SK-N-SH (cell line): Measurements from ENCODE around the gene NKX2-2. TPM values are rescaled to one million over a fixed set of nuclear protein-coding genes. Genes with fewer than 3 reads are reported as not detected.

ENCODE experiments used
- CTCF ChIA-PET: fragments of 300-600, 350-600 bp; formaldehyde crosslinking; extraction: SDS; loops from one replicate; lab custom pipeline; 2021; lab: Yijun Ruan, JAX
- POLR2A ChIA-PET: fragments of 350-600 bp; sonication (Branson Sonifier 250); formaldehyde crosslinking; extraction: SDS; loops from one replicate; lab custom pipeline; 2020; ENCODE audit warnings: antibody characterized with exemption, inconsistent platforms; lab: Yijun Ruan, JAX
- DNase-seq: peaks from one replicate; pipeline ENCODE4 v3.0.0; 2012
- H2AFZ ChIP-seq: fragments of 200-600 bp; sonication (generic); 2 replicates; pipeline ENCODE4 v1.8.1; 2016; ENCODE audit warnings: antibody characterized with exemption, mild to moderate bottlenecking, low read depth
- H3F3A ChIP-seq: fragments of 200-600 bp; sonication (generic); replicated peaks from 2 replicates; pipeline ENCODE3; 2016; ENCODE audit warnings: antibody characterized with exemption, mild to moderate bottlenecking; ENCODE audit not compliant: insufficient read depth
- H3K27ac ChIP-seq, 2 experiments: fragments of 200-500 bp in 1 of 2; fragments of 200-600 bp in 1 of 2; sonication (Bioruptor generic) in 1 of 2; sonication (generic), shearing (Covaris generic) in 1 of 2; 2 replicates each; pipeline versions ENCODE4 v1.5.1 to v1.6.1; 2014 to 2016; ENCODE audit warnings: low read depth in 2 of 2, inconsistent platforms in 1 of 2, low read length in 1 of 2, mild to moderate bottlenecking in 1 of 2, mixed read lengths in 1 of 2
- H3K27me3 ChIP-seq: fragments of 200-600 bp; sonication (generic), shearing (Covaris generic); 2 replicates; pipeline ENCODE4 v1.6.1; 2016; ENCODE audit warnings: mixed run types; ENCODE audit not compliant: insufficient read depth
- H3K36me3 ChIP-seq, 2 experiments: fragments of 200-500 bp in 1 of 2; fragments of 200-600 bp in 1 of 2; sonication (Bioruptor generic) in 1 of 2; sonication (generic) in 1 of 2; replicated peaks in 1 of 2; 2 replicates each; pipeline versions ENCODE3 to v1.5.1; 2014 to 2016; ENCODE audit warnings: low read length in 1 of 2, mild to moderate bottlenecking in 1 of 2; ENCODE audit not compliant: insufficient read depth in 2 of 2, control insufficient read depth in 1 of 2
- H3K4me1 ChIP-seq, 2 experiments: fragments of 200-500 bp in 1 of 2; fragments of 200-600 bp in 1 of 2; sonication (Bioruptor generic) in 1 of 2; sonication (generic), shearing (Covaris generic) in 1 of 2; 2 replicates each; pipeline versions ENCODE4 v1.5.1 to v1.6.1; 2014 to 2016; ENCODE audit warnings: low read depth in 1 of 2, low read length in 1 of 2, mixed run types in 1 of 2; ENCODE audit not compliant: insufficient read depth in 2 of 2, control insufficient read depth in 1 of 2
- H3K4me2 ChIP-seq: fragments of 200-600 bp; sonication (generic), shearing (Covaris generic); 2 replicates; pipeline ENCODE4 v1.6.1; 2017; ENCODE audit warnings: mixed run types
- H3K4me3 ChIP-seq, 2 experiments: fragments of 200-500 bp in 1 of 2; fragments of 200-600 bp in 1 of 2; sonication (Bioruptor generic) in 1 of 2; sonication (generic), shearing (Covaris generic) in 1 of 2; 2 replicates each; pipeline versions ENCODE4 v1.5.1 to v1.8.1; 2014 to 2016; ENCODE audit warnings: low read depth in 2 of 2, inconsistent platforms in 1 of 2, low read length in 1 of 2, mild to moderate bottlenecking in 1 of 2, mixed read lengths in 1 of 2, moderate library complexity in 1 of 2
- H3K79me2 ChIP-seq: fragments of 200-600 bp; sonication (generic); 2 replicates; pipeline ENCODE4 v1.8.1; 2017; ENCODE audit warnings: mild to moderate bottlenecking; ENCODE audit not compliant: insufficient read depth
- H3K9ac ChIP-seq: fragments of 200-600 bp; sonication (generic); 2 replicates; pipeline ENCODE4 v1.6.1; 2017; ENCODE audit warnings: mixed run types
- H3K9me2 ChIP-seq: fragments of 200-600 bp; sonication (generic); 2 replicates; pipeline ENCODE4 v1.6.1; 2017; ENCODE audit warnings: mixed run types
- H3K9me3 ChIP-seq: fragments of 200-600 bp; sonication (generic); 2 replicates; pipeline ENCODE4 v1.6.1; 2017; ENCODE audit warnings: mixed run types, mild to moderate bottlenecking, moderate library complexity
- H4K20me1 ChIP-seq: fragments of 200-600 bp; sonication (generic); 2 replicates; pipeline ENCODE4 v1.6.1; 2017; ENCODE audit warnings: mild to moderate bottlenecking, mixed run types; ENCODE audit not compliant: insufficient read depth
- ELF1 ChIP-seq: IDR thresholded peaks from 2 replicates; pipeline ENCODE4 v1.4.0; 2012
- EP300 ChIP-seq, 2 experiments: IDR thresholded peaks; 2 replicates each; pipeline versions ENCODE4 v1.4.0 to v1.6.1; 2012; ENCODE audit warnings: borderline replicate concordance in 1 of 2, low read depth in 1 of 2, low read length in 1 of 2
- FOXJ3 ChIP-seq: sonication (generic); formaldehyde crosslinking; IDR thresholded peaks from 2 replicates; pipeline ENCODE4 v1.5.1; 2020; ENCODE audit warnings: mild to moderate bottlenecking, missing genetic modification reagents
- GABPA ChIP-seq: IDR thresholded peaks from 2 replicates; pipeline ENCODE4 v1.4.0; 2012; ENCODE audit warnings: low read depth, mild to moderate bottlenecking
- IRF3 ChIP-seq: fragments of 150-350 bp; IDR thresholded peaks from 2 replicates; pipeline ENCODE4 v1.6.1; 2016; ENCODE audit warnings: mild to moderate bottlenecking, low read depth, low read length
- JUND ChIP-seq: IDR thresholded peaks from 2 replicates; pipeline ENCODE4 v1.4.0; 2012
- RCOR1 ChIP-seq: fragments of 150-350 bp; IDR thresholded peaks from 2 replicates; pipeline ENCODE4 v1.6.1; 2017; ENCODE audit warnings: antibody characterized with exemption, low read length
- RFX5 ChIP-seq: IDR thresholded peaks from 2 replicates; pipeline ENCODE4 v1.6.1; 2012; ENCODE audit warnings: mild to moderate bottlenecking, improper control_type of control experiment, low read length
- USF1 ChIP-seq: IDR thresholded peaks from 2 replicates; pipeline ENCODE4 v1.4.0; 2012; ENCODE audit warnings: low read depth, borderline replicate concordance
- YY1 ChIP-seq: IDR thresholded peaks from 2 replicates; pipeline ENCODE4 v1.4.0; 2012; ENCODE audit warnings: low read depth, mild to moderate bottlenecking
- WGBS: methylation state at CpG from one replicate; pipeline ENCODE4 v1.1.6; 2017; ENCODE audit warnings: low lambda C conversion rate; 5-methylcytosine and 5-hydroxymethylcytosine counted together
- polyA plus RNA-seq, 3 experiments: library from polyadenylated mRNA; depleted of rRNA; stranded (reverse); fragments of >200 nt; gene quantifications; 2 replicates each; pipeline ENCODE4 v1.2.3, GENCODE V29; 2012
- TF ChIP-seq, protein P1 (sequence below): IDR thresholded peaks from 2 replicates; pipeline ENCODE4 v1.6.1; 2012; ENCODE audit warnings: mild to moderate bottlenecking, low read depth, low read length, moderate library complexity
- TF ChIP-seq, protein P2 (sequence below): IDR thresholded peaks from 2 replicates; pipeline ENCODE4 v1.4.0; 2012; ENCODE audit warnings: low read depth

Gene NKX2-2
- not detected in 2 replicates for polyA plus RNA-seq (2012; rRNA removed)
- not detected in 2 replicates for polyA plus RNA-seq (2012; cell fraction: cytosol; rRNA removed)
- not detected in 2 replicates for polyA plus RNA-seq (2012; cell fraction: nucleus; rRNA removed)

DNA sequence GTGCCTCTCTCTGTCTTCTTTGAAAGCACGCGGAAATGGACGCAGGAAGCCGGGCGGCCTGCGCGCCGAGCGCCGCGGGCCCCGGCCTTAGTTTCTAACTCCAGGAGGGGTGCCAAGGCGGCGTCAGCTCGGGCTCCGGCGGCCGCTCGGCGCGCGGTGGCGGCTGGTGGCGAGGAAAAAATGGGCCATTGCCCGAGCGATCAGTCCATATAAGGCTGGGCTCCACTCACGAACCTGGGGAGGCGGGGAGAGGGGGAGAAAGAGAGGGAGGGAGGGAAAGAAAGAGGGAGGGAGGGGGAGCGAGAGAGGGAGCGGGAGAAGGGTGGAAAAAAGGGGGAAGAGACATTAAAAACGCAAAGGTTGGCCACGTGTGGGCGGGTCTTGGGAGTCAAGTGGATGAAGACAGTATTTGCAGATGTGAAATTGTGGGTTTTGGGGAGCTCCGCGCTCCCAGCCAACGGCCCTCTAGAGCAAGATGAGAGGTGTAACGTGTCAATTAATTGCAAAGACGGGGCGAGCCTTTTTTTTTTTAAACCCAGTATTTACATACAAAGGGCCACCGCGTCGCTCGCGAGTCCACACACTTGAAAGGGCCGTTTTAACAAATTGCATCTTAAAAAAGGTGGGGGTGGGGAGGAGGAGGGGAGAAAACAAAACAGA, at the start of gene NKX2-2:
NKX2-2 (minus strand) TSS at position 184 of the 660 bp plus-strand sequence. CDS start 395 bp downstream, outside the sequence.
- no peaks in the 10 kb centered on the region for H3F3A ChIP-seq
- H3K36me3 ChIP-seq: no peaks in the 10 kb centered on the region
- CTCF ChIA-PET: interaction anchor here (3.4 to 9.8 kb wide), 2 partner anchors 9 to 279 kb away, joined by 18 to 75 read pairs; no protein-coding TSS in a partner anchor
- no peaks in the 10 kb centered on the region for H4K20me1 ChIP-seq
- H3K79me2 ChIP-seq: no peaks in the 10 kb centered on the region
- TF ChIP-seq ELF1: no peak
- TF ChIP-seq, protein P1, sequence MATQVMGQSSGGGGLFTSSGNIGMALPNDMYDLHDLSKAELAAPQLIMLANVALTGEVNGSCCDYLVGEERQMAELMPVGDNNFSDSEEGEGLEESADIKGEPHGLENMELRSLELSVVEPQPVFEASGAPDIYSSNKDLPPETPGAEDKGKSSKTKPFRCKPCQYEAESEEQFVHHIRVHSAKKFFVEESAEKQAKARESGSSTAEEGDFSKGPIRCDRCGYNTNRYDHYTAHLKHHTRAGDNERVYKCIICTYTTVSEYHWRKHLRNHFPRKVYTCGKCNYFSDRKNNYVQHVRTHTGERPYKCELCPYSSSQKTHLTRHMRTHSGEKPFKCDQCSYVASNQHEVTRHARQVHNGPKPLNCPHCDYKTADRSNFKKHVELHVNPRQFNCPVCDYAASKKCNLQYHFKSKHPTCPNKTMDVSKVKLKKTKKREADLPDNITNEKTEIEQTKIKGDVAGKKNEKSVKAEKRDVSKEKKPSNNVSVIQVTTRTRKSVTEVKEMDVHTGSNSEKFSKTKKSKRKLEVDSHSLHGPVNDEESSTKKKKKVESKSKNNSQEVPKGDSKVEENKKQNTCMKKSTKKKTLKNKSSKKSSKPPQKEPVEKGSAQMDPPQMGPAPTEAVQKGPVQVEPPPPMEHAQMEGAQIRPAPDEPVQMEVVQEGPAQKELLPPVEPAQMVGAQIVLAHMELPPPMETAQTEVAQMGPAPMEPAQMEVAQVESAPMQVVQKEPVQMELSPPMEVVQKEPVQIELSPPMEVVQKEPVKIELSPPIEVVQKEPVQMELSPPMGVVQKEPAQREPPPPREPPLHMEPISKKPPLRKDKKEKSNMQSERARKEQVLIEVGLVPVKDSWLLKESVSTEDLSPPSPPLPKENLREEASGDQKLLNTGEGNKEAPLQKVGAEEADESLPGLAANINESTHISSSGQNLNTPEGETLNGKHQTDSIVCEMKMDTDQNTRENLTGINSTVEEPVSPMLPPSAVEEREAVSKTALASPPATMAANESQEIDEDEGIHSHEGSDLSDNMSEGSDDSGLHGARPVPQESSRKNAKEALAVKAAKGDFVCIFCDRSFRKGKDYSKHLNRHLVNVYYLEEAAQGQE: no peak
- TF ChIP-seq FOXJ3 (CRISPR knock-in tag): no peak
- TF ChIP-seq JUND: no peak
- TF ChIP-seq YY1: no peak
- TF ChIP-seq, protein P2, sequence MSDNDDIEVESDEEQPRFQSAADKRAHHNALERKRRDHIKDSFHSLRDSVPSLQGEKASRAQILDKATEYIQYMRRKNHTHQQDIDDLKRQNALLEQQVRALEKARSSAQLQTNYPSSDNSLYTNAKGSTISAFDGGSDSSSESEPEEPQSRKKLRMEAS: no peak
- no peak for TF ChIP-seq USF1
- no peak for TF ChIP-seq RCOR1
- H3K4me3 ChIP-seq: 0 out of 4 replicates have a peak within 1 kb of the TSS, but pooled peaks of 1 of the 2 experiments have one; percentile 23
- DNase-seq: peak; percentile 32
- WGBS: 12% methylated on average over 45 of the region's 45 CpGs
- no peak within 1 kb of the TSS for H3K9ac ChIP-seq
- POLR2A ChIA-PET: no interaction called here
- no peak within 1 kb of the TSS for H3K27ac ChIP-seq
- H2AFZ ChIP-seq: no peak within 1 kb of the TSS
- H3K9me3 ChIP-seq: no peaks in the 10 kb centered on the region
- H3K4me2 ChIP-seq: peak within 1 kb of the TSS; percentile 59
- H3K4me1 ChIP-seq: no peaks in the 10 kb centered on the region
- H3K9me2 ChIP-seq: no peaks in the 10 kb centered on the region
- H3K27me3 ChIP-seq: peaks cover 94% of the 10 kb centered on the region

DNA sequence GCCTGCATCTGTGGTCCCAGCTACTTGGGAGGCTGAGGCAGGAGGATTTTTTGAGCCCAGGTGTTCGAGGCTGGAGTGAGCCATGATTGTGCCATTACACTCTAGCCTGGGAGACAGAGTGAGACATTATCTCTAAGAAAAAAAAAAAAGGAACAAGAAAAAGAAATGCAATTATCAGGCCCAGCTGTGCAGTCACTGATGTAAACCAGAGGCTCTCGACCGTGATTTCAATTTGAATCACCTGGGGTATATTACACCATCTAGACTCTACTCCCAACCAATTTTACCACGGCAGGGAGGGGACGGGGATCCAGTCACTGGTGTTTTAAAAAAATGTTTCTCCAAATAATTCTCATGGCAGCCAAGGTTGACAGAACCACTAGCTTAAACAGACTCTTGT, 48.8 kb upstream of the NKX2-2 start:
- H3K4me3 ChIP-seq: no peak overlapping the region
- H3K9me3 ChIP-seq: no peaks in the 10 kb centered on the region
- H2AFZ ChIP-seq: no peak overlapping the region
- H3K36me3 ChIP-seq: no peaks in the 10 kb centered on the region
- no peaks in the 10 kb centered on the region for H3K4me1 ChIP-seq
- H3K4me2 ChIP-seq: no peak overlapping the region
- no peaks in the 10 kb centered on the region for H3K9me2 ChIP-seq
- H3K27ac ChIP-seq: no peak overlapping the region
- H3F3A ChIP-seq: no peaks in the 10 kb centered on the region
- H3K9ac ChIP-seq: no peak overlapping the region
- H3K79me2 ChIP-seq: no peaks in the 10 kb centered on the region
- TF ChIP-seq EP300 (IDR thresholded peaks at IDR 0.05; ENCODE audit: borderline replicate concordance in 1 of 2, low read depth in 1 of 2, low read length in 1 of 2) (no peak), IRF3 (no peak), ELF1 (no peak), USF1 (no peak), RCOR1 (no peak), JUND (no peak), RFX5 (no peak), FOXJ3 (CRISPR knock-in tag) (no peak), GABPA (no peak)
- TF ChIP-seq, protein P2: no peak
- WGBS: 6% methylated on average over 5 of the region's 5 CpGs
- ChIA-PET POLR2A (no interaction called here), CTCF (interaction anchor here (1.2 to 1.9 kb wide), 4 partner anchors 10 to 725 kb away, joined by 5 to 8 read pairs (median 6); no protein-coding TSS in a partner anchor)
- DNase-seq: no peak
- H4K20me1 ChIP-seq: no peaks in the 10 kb centered on the region
- H3K27me3 ChIP-seq: peaks cover 32% of the 10 kb centered on the region
